Stimulated activated naive CD8-positive, alpha-beta T cell treated with anti-CD3 and anti-CD28 coated beads, Interleukin-15, Interleukin-2, amounts not matched to agents 100 ng/mL and 50 ng/mL, for 24 hours (primary cell): ENCODE measurements around the gene KNOP1.

Experiments used
- H3K27ac Mint-ChIP-seq: one replicate; pipeline ENCODE4 v1.8.0; 2021; ENCODE audit warnings: mild to moderate bottlenecking, mixed read lengths
- H3K27me3 Mint-ChIP-seq: one replicate; pipeline ENCODE4 v1.8.0; 2021; ENCODE audit warnings: mixed read lengths
- H3K36me3 Mint-ChIP-seq: one replicate; pipeline ENCODE4 v1.8.0; 2021; ENCODE audit warnings: low read depth, mixed read lengths
- H3K4me1 Mint-ChIP-seq: one replicate; pipeline ENCODE4 v1.8.0; 2021; ENCODE audit warnings: low read depth, mixed read lengths
- H3K4me3 Mint-ChIP-seq: one replicate; pipeline ENCODE4 v1.8.0; 2021; ENCODE audit warnings: mild to moderate bottlenecking, mixed read lengths
- H3K9me3 Mint-ChIP-seq: one replicate; pipeline ENCODE4 v1.8.0; 2021; ENCODE audit warnings: mixed read lengths

KNOP1 gene

DNA sequence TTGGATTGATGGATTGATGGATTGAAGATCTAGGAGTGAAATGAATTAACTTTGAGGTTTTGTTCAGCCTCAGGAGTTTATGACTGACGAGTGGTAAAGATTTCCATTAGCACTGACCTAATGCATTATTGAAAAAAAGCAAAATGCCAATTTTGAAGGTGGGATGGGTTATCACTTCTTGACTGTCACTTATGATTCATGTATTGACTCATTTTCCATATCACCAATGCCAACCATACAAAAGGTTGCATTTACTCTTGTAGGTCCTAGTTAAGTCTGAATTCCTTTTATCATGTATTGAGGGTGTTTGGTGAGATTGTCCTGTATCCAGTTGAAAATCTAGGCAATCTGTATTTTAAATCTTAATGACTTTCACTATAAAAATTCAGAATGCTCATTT is 57.6 kb downstream of the KNOP1 start:
- H3K27me3 Mint-ChIP-seq, result no peaks in the 10 kb centered on the region
- peak overlapping the region; percentile 65 for H3K27ac Mint-ChIP-seq
- H3K36me3 Mint-ChIP-seq, result peaks cover 52% of the 10 kb centered on the region
- peaks cover 4% of the 10 kb centered on the region for H3K9me3 Mint-ChIP-seq
- H3K4me3 Mint-ChIP-seq, result no peak overlapping the region
- peaks cover 18% of the 10 kb centered on the region for H3K4me1 Mint-ChIP-seq

DNA sequence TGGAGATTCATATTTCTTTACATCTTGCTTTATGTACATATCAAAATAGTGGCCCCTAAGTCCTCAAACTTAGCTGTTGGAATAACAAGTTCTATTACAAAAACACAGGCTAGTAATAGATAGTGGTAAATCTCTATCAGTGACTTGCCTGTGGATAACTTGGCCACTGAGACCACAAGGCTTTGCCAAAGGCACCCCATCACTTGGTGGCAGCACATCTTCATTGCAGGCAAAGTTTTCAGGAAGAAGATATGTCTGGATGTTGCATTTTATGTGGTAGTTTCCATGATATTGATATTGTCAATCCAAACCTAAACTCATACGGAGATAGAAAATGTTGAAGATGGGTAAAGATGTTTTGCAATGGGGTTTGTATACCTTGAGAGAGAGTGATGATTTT is 58.5 kb downstream of the KNOP1 start:
- Mint-ChIP-seq H3K36me3 (peaks cover 51% of the 10 kb centered on the region), H3K4me1 (peaks cover 18% of the 10 kb centered on the region), H3K27me3 (no peaks in the 10 kb centered on the region), H3K9me3 (no peaks in the 10 kb centered on the region), H3K4me3 (no peak overlapping the region), H3K27ac (peak overlapping the region; percentile 26)

DNA sequence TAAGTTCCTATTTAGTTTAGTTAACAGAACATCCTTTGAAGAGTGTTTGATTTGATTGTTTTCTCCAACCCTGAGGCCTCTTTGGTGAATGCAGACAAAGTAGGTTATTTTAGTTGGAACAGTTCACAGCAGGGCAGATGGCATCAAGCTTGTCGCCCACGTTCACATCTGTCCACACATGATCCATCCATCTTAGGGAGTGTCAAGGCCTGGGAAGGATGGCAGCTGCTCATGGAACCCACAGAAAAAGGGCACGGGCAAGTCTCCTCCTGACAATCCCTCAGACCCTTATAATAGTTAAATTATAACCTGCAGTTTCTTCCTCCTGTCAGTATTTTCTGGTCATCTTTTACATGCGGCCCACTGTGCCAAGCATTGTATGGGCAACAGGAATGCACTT is 60.2 kb downstream of the KNOP1 start:
- H3K27ac Mint-ChIP-seq, result no peak overlapping the region
- H3K4me3 Mint-ChIP-seq, result no peak overlapping the region
- H3K36me3 Mint-ChIP-seq, result peaks cover 51% of the 10 kb centered on the region
- peaks cover 18% of the 10 kb centered on the region for H3K4me1 Mint-ChIP-seq
- no peaks in the 10 kb centered on the region for H3K9me3 Mint-ChIP-seq
- H3K27me3 Mint-ChIP-seq, result no peaks in the 10 kb centered on the region

DNA sequence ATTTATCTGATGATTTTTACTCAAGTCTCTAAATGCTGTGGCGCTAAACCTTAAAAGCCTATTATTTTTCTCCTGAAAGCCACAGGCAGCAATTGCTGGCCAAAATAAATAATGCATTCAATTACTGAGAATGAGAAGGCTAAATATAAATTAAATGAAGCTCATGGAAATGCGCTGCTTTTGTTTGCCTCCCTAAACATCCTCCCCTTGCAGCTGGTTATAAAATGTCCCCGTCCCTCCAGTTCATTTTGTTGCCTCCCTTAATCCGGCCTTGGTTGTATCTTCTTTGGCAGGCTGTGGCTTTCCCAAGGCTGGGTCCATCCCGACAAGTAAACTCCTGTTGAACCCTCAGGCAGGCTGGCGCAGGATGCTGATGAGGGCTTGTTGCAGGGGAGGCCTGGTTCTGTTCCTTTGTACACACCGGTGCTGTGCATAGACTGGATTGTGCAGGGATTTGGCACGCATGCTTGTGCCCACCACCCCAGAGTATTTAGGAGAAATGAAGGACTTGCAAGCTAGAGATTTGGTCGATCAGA is 62.7 kb downstream of the KNOP1 start:
- no peaks in the 10 kb centered on the region for H3K9me3 Mint-ChIP-seq
- H3K27me3 Mint-ChIP-seq, result no peaks in the 10 kb centered on the region
- H3K36me3 Mint-ChIP-seq, result peaks cover 49% of the 10 kb centered on the region
- H3K27ac Mint-ChIP-seq, result no peak overlapping the region
- H3K4me1 Mint-ChIP-seq, result peaks cover 9% of the 10 kb centered on the region
- H3K4me3 Mint-ChIP-seq, result no peak overlapping the region

DNA sequence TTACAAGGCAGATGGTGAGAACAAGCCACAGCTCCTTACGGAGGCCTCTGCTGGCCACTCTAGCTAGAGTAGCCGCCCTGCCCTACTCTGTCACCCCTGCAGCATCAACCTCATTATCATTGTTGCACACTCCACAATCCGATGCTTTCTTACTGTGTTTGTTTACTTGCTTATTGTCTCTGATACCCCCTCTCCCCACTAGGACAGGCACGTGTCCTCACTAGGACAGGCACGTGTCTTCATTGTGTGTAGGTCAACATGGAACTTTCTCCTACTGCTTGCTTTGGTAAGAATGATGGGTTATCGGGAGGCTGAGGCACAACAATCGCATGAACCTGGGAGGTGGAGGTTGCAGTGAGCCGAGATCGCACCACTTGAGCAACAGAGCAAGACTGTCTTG is 63.9 kb downstream of the KNOP1 start:
- Mint-ChIP-seq H3K36me3 (peaks cover 41% of the 10 kb centered on the region), H3K27ac (no peak overlapping the region), H3K27me3 (no peaks in the 10 kb centered on the region), H3K4me3 (no peak overlapping the region), H3K4me1 (no peaks in the 10 kb centered on the region), H3K9me3 (no peaks in the 10 kb centered on the region)
